Measurements from ENCODE around the gene EFCAB5. TPM values are rescaled to one million over a fixed set of nuclear protein-coding genes. Genes with fewer than 3 reads are reported as not detected.
"Not testable (repeated sequence)": the region's sequence is repeated elsewhere in the genome, so short reads cannot be mapped to it uniquely, and the experiment has no call there.

EFCAB5 gene
- polyA plus RNA-seq, 1 donor (not counting 4 experiments of a cell fraction or from before 2014, with no cell fraction given), result 0.17 TPM

DNA sequence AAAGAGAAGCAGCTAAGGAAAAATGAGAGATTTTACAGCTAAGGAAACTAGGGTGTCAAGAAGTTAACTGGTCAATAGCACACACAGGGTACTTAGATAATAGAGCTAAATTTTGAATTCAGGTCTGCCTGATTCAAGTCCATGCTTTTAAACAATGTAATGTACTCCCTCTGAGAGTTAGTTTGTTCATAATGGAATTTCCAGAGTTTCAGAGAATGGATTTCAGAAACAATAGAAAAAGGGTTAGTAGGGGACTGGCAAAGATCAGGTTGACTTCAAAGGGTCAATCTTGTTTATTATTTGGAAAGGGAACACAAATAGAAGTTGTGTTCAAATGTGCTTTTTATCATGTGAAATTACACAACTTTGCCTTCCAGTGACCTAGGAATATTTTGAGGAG is 193.1 kb downstream of the EFCAB5 start:
- Histone ChIP-seq H3K9me3 (ENCODE audit: control insufficient read depth, low read depth, low read length) (no peaks in the 10 kb centered on the region), H3K79me2 (ENCODE audit: control insufficient read depth, insufficient read depth, low read length) (peaks cover 63% of the 10 kb centered on the region), H3K9me1 (ENCODE audit: control insufficient read depth, extremely low read depth, insufficient read depth, low read length) (no peaks in the 10 kb centered on the region), H3K9ac (ENCODE audit: control insufficient read depth, extremely low read depth, insufficient read depth, low read length) (no peak overlapping the region), H3K4me3 (ENCODE audit: control insufficient read depth in 2 of 3, extremely low read depth in 1 of 3, insufficient read depth in 2 of 3, low read depth in 1 of 3, low read length in 3 of 3) (no peak overlapping the region), H2AFZ (ENCODE audit: control insufficient read depth, low read length) (no peak overlapping the region), H4K20me1 (ENCODE audit: control insufficient read depth, extremely low read depth, insufficient read depth, low read length) (no peaks in the 10 kb centered on the region), H3K27me3 (ENCODE audit: control insufficient read depth, extremely low read depth, insufficient read depth, low read length) (no peaks in the 10 kb centered on the region), H3K4me2 (ENCODE audit: control insufficient read depth, extremely low read depth, insufficient read depth, low read depth, low read length) (no peak overlapping the region), H3K27ac (ENCODE audit: control insufficient read depth, insufficient read depth, low read length) (no peak overlapping the region), H3K4me1 (ENCODE audit: control insufficient read depth, extremely low read depth, insufficient read depth, low read length) (no peaks in the 10 kb centered on the region), H3K36me3 (ENCODE audit: control insufficient read depth in 2 of 2, extremely low read depth in 1 of 2, insufficient read depth in 2 of 2, low read length in 2 of 2) (peaks cover 3 to 18% of the 10 kb centered on the region in 2 experiments)
- TF ChIP-seq EZH2 (IDR thresholded peaks at IDR 0.05; ENCODE audit: low read length), result no peak
- TF ChIP-seq, protein P1, sequence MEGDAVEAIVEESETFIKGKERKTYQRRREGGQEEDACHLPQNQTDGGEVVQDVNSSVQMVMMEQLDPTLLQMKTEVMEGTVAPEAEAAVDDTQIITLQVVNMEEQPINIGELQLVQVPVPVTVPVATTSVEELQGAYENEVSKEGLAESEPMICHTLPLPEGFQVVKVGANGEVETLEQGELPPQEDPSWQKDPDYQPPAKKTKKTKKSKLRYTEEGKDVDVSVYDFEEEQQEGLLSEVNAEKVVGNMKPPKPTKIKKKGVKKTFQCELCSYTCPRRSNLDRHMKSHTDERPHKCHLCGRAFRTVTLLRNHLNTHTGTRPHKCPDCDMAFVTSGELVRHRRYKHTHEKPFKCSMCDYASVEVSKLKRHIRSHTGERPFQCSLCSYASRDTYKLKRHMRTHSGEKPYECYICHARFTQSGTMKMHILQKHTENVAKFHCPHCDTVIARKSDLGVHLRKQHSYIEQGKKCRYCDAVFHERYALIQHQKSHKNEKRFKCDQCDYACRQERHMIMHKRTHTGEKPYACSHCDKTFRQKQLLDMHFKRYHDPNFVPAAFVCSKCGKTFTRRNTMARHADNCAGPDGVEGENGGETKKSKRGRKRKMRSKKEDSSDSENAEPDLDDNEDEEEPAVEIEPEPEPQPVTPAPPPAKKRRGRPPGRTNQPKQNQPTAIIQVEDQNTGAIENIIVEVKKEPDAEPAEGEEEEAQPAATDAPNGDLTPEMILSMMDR (optimal IDR thresholded peaks at IDR 0.05 in 1 of 3, IDR thresholded peaks at IDR 0.05 in 1 of 3, conservative IDR thresholded peaks at IDR 0.05 in 1 of 3; ENCODE audit: extremely low read depth in 1 of 3, insufficient read depth in 2 of 3, low read length in 3 of 3), result no peak
- DNase-seq (ENCODE audit: low read depth, low spot score), result no peak
- no peak for FAIRE-seq
- dilution Hi-C loops (cut with MboI; ENCODE audit: extremely low pct_ligation_motif_present, low sequenced_read_pairs), result no loop called here

DNA sequence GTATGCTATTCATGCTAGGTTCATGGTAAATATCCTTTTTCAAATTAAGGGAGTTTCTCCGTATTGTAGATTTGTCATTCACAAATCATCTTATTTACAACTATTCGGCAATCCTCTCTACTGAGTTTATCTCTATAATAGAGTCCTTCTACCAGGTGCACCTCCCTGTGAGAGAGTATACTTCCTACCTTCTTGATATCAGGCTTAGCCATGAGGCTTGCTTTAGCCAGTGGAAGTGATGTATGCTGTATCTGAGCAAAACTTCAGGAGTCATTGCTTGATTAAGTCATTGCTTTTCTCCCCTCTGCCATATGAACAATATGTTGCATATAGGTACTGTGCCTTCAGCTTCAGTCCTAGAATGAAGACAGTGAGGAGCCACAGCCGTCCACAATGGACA is 195.7 kb downstream of the EFCAB5 start:
- Histone ChIP-seq H3K9me3 (ENCODE audit: control insufficient read depth, low read depth, low read length) (no peaks in the 10 kb centered on the region), H3K4me1 (ENCODE audit: control insufficient read depth, extremely low read depth, insufficient read depth, low read length) (no peaks in the 10 kb centered on the region), H3K4me2 (ENCODE audit: control insufficient read depth, extremely low read depth, insufficient read depth, low read depth, low read length) (no peak overlapping the region), H3K79me2 (ENCODE audit: control insufficient read depth, insufficient read depth, low read length) (peaks cover 64% of the 10 kb centered on the region), H3K9ac (ENCODE audit: control insufficient read depth, extremely low read depth, insufficient read depth, low read length) (no peak overlapping the region), H3K36me3 (ENCODE audit: control insufficient read depth in 2 of 2, extremely low read depth in 1 of 2, insufficient read depth in 2 of 2, low read length in 2 of 2) (peaks cover 3 to 18% of the 10 kb centered on the region in 2 experiments), H3K9me1 (ENCODE audit: control insufficient read depth, extremely low read depth, insufficient read depth, low read length) (no peaks in the 10 kb centered on the region), H2AFZ (ENCODE audit: control insufficient read depth, low read length) (no peak overlapping the region), H4K20me1 (ENCODE audit: control insufficient read depth, extremely low read depth, insufficient read depth, low read length) (no peaks in the 10 kb centered on the region), H3K27me3 (ENCODE audit: control insufficient read depth, extremely low read depth, insufficient read depth, low read length) (no peaks in the 10 kb centered on the region), H3K27ac (ENCODE audit: control insufficient read depth, insufficient read depth, low read length) (no peak overlapping the region), H3K4me3 (ENCODE audit: control insufficient read depth in 2 of 3, extremely low read depth in 1 of 3, insufficient read depth in 2 of 3, low read depth in 1 of 3, low read length in 3 of 3) (no peak overlapping the region)
- FAIRE-seq, result no peak
- TF ChIP-seq, protein P1 (optimal IDR thresholded peaks at IDR 0.05 in 1 of 3, IDR thresholded peaks at IDR 0.05 in 1 of 3, conservative IDR thresholded peaks at IDR 0.05 in 1 of 3; ENCODE audit: extremely low read depth in 1 of 3, insufficient read depth in 2 of 3, low read length in 3 of 3), result no peak
- TF ChIP-seq EZH2 (IDR thresholded peaks at IDR 0.05; ENCODE audit: low read length), result no peak
- dilution Hi-C loops (cut with MboI; ENCODE audit: extremely low pct_ligation_motif_present, low sequenced_read_pairs), result no loop called here
- no peak for DNase-seq (ENCODE audit: low read depth, low spot score)

DNA sequence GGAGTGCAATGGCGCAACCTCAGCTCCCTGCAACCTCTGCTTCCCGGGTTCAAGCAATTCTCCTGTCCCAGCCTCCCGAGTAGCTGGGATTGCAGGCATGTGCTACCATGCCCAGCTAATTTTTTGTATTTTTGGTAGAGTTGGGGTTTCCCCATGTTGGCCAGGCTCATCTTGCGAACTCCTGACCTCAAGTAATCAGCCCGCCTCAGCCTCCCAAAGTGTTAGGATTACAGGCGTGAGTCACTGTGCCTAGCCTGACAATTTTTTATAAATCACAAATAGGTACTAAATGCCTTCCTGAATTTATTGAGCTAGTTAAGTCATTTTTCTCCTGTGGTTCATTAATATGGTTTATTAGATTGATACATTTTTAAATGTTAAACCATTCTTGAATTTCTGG is 206.4 kb downstream of the EFCAB5 start:
- not testable (repeated sequence) for FAIRE-seq

More for the DNA sequence above, 206.4 kb downstream of the EFCAB5 start:
- H3K4me2 ChIP-seq (ENCODE audit: control insufficient read depth, extremely low read depth, insufficient read depth, low read depth, low read length); H3K27ac ChIP-seq (ENCODE audit: control insufficient read depth, insufficient read depth, low read length); DNase-seq (ENCODE audit: low read depth, low spot score); H3K9me1 ChIP-seq (ENCODE audit: control insufficient read depth, extremely low read depth, insufficient read depth, low read length); H3K9me3 ChIP-seq (ENCODE audit: control insufficient read depth, low read depth, low read length); H3K27me3 ChIP-seq (ENCODE audit: control insufficient read depth, extremely low read depth, insufficient read depth, low read length); H3K9ac ChIP-seq (ENCODE audit: control insufficient read depth, extremely low read depth, insufficient read depth, low read length); dilution Hi-C loops (cut with MboI; ENCODE audit: extremely low pct_ligation_motif_present, low sequenced_read_pairs); H4K20me1 ChIP-seq (ENCODE audit: control insufficient read depth, extremely low read depth, insufficient read depth, low read length); H2AFZ ChIP-seq (ENCODE audit: control insufficient read depth, low read length); H3K4me3 ChIP-seq (ENCODE audit: control insufficient read depth in 2 of 3, extremely low read depth in 1 of 3, insufficient read depth in 2 of 3, low read depth in 1 of 3, low read length in 3 of 3); H3K36me3 ChIP-seq (ENCODE audit: control insufficient read depth in 2 of 2, extremely low read depth in 1 of 2, insufficient read depth in 2 of 2, low read length in 2 of 2); H3K4me1 ChIP-seq (ENCODE audit: control insufficient read depth, extremely low read depth, insufficient read depth, low read length): not testable (repeated sequence)
- peaks cover 39% of the 10 kb centered on the region for H3K79me2 ChIP-seq (ENCODE audit: control insufficient read depth, insufficient read depth, low read length)

Data from keratinocyte (primary cell).